BE2C (cell line): ENCODE data around the gene SOWAHA.
A peak's percentile ranks its signal among the peaks of the same experiment; 100 is the strongest.
"Not testable (repeated sequence)": the region's sequence is repeated elsewhere in the genome, so short reads cannot be mapped to it uniquely, and the experiment has no call there.

Experiments used
- DNase-seq: peaks from one replicate; pipeline ENCODE4 v3.0.0-alpha.2; 2020
- H3K27me3 ChIP-seq: fragments of 250-450 bp; sonication (Bioruptor Pico); 2 replicates; pipeline ENCODE4 v1.5.1; 2020; ENCODE audit warnings: mild to moderate bottlenecking
- H3K36me3 ChIP-seq: fragments of 250-450 bp; sonication (Bioruptor Pico); 2 replicates; pipeline ENCODE4 v1.5.1; 2020; ENCODE audit warnings: mild to moderate bottlenecking
- H3K4me1 ChIP-seq: fragments of 250-450 bp; sonication (Bioruptor Pico); 2 replicates; pipeline ENCODE4 v1.5.1; 2020
- H3K4me3 ChIP-seq: 2 replicates; pipeline ENCODE4 v1.5.1; 2011; ENCODE audit warnings: low read depth, low read length
- H3K9me3 ChIP-seq: fragments of 250-450 bp; sonication (Bioruptor Pico); 2 replicates; pipeline ENCODE4 v1.5.1; 2020
- TF ChIP-seq, protein P1 (sequence below): IDR thresholded peaks from 2 replicates; pipeline ENCODE4 v1.5.1; 2012; ENCODE audit warnings: mild to moderate bottlenecking, low read depth, low read length

SOWAHA gene

DNA sequence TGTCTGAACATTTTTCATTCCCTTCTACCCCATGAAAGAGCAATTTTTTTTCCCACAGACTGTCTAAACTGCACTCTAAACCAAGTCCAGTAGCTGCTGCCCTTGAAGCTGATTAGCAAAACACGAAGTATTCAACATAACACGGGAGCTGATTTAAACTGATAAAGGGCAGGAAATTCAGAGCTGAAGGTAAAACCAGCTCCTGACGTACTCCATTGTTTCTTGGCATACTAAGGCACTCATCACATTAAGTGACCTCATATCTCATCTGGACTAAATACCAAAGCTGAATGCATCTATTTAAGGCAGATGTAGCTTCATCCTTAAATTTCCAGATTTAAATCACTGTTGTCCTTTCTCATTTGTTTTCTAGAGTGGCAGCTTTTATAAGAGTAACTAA is 41.2 kb downstream of the SOWAHA start:
- Histone ChIP-seq H3K36me3 (no peaks in the 10 kb centered on the region), H3K4me1 (no peaks in the 10 kb centered on the region), H3K4me3 (no peak overlapping the region), H3K27me3 (no peaks in the 10 kb centered on the region), H3K9me3 (no peaks in the 10 kb centered on the region)
- TF ChIP-seq, protein P1, sequence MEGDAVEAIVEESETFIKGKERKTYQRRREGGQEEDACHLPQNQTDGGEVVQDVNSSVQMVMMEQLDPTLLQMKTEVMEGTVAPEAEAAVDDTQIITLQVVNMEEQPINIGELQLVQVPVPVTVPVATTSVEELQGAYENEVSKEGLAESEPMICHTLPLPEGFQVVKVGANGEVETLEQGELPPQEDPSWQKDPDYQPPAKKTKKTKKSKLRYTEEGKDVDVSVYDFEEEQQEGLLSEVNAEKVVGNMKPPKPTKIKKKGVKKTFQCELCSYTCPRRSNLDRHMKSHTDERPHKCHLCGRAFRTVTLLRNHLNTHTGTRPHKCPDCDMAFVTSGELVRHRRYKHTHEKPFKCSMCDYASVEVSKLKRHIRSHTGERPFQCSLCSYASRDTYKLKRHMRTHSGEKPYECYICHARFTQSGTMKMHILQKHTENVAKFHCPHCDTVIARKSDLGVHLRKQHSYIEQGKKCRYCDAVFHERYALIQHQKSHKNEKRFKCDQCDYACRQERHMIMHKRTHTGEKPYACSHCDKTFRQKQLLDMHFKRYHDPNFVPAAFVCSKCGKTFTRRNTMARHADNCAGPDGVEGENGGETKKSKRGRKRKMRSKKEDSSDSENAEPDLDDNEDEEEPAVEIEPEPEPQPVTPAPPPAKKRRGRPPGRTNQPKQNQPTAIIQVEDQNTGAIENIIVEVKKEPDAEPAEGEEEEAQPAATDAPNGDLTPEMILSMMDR, result no peak
- no peak for DNase-seq

DNA sequence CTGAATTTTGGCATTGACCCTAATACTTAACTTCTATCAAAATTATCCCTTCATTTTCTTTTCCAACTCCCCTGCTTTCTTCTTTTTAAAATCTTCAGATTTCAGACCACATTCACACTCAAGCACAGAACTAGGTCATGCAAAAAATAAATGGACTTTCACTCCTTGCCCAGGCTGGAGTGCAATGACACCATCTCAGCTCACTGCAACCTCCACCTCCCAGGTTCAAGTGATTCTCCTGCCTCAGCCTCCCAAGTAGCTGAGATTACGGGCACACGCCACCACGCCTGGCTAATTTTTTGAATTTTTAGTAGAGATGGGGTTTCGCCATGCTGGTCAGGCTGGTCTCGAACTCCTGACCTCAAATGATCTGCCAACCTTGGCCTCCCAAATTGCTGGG is 41.9 kb downstream of the SOWAHA start:
- H3K4me1 ChIP-seq, H3K36me3 ChIP-seq, H3K4me3 ChIP-seq, H3K27me3 ChIP-seq, H3K9me3 ChIP-seq, DNase-seq: not testable (repeated sequence)

DNA sequence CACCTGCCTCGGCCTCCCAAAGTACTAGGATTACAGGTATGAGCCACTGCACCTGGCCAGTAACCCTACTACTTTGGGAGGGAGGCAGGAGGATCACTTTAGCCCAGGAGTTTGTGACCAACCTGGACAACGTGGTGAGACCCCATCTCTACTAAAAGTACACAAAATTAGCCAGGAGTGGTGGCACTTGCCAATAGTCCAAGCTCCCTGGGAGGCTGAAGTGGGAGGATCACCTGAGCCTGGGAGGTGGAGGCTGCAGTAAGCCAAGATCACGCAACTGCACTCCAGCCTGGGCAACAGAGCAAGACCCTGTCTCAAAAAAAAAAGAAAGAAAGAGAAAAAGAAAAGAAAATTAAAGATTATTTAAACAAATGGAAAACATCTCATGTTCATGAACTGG is 42.9 kb downstream of the SOWAHA start:
- Histone ChIP-seq H3K9me3 (no peaks in the 10 kb centered on the region), H3K36me3 (no peaks in the 10 kb centered on the region), H3K27me3 (no peaks in the 10 kb centered on the region), H3K4me3 (no peak overlapping the region), H3K4me1 (no peaks in the 10 kb centered on the region)
- no peak for DNase-seq
- TF ChIP-seq, protein P1, result no peak

DNA sequence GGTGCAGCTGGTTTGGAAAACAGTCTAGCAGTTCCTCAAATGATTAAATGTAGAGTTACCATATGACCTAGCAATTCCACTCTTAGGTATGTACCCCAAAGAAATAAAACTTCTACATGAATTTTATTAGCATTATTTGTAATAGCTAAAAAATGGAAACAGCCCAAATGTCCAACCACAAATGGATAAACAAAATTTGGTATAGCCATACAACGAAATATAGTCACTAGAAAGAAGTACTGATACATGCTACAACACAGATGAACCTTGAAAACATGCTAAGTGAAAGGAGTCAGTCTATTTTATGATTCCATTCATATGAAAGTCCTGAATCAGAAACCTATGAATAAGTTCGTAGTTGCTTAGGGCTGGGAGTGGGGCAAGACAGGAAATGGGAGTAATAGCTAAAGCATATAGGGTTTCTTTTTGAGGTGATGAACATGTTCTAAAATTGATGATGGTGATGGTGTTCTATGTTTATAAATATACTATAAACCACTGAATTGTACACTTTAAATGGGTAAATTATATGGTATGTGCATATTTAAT is 46.9 kb downstream of the SOWAHA start:
- no peak overlapping the region for H3K4me3 ChIP-seq
- TF ChIP-seq, protein P1, result no peak
- no peaks in the 10 kb centered on the region for H3K27me3 ChIP-seq
- H3K9me3 ChIP-seq, result no peaks in the 10 kb centered on the region
- H3K4me1 ChIP-seq, result no peaks in the 10 kb centered on the region
- DNase-seq, result no peak
- no peaks in the 10 kb centered on the region for H3K36me3 ChIP-seq

- Histone ChIP-seq H3K4me3 (no peak overlapping the region), H3K9me3 (no peaks in the 10 kb centered on the region), H3K4me1 (no peaks in the 10 kb centered on the region), H3K27me3 (no peaks in the 10 kb centered on the region), H3K36me3 (no peaks in the 10 kb centered on the region)
- TF ChIP-seq, protein P1, result no peak
- no peak for DNase-seq
These were observed 47.6 kb downstream of the SOWAHA start for GRCh38 chr5:132860742-132861141.

GRCh38 chr5:132865668-132866341 is 52.7 kb downstream of the SOWAHA start:
- peaks cover 35% of the 10 kb centered on the region for H3K36me3 ChIP-seq
- no peaks in the 10 kb centered on the region for H3K27me3 ChIP-seq
- no peaks in the 10 kb centered on the region for H3K9me3 ChIP-seq
- H3K4me3 ChIP-seq, result peak overlapping the region; percentile 91
- DNase-seq, result no peak
- H3K4me1 ChIP-seq, result peaks cover 3% of the 10 kb centered on the region; the same call in 1 of the 2 replicates
- TF ChIP-seq, protein P1, result no peak
